GM19372 (cell line): Measurements from ENCODE around the gene FPGT.
"Not testable (repeated sequence)": the region's sequence is repeated elsewhere in the genome, so short reads cannot be mapped to it uniquely, and the experiment has no call there.

Experiments used
- ATAC-seq: cut with Tn5 transposase; IDR thresholded peaks from one replicate; pipeline ENCODE4 v1.9.1; 2021; ENCODE audit warnings: mild to moderate bottlenecking, low read depth, moderate library complexity; ENCODE audit not compliant: unreplicated experiment

The FPGT gene

DNA sequence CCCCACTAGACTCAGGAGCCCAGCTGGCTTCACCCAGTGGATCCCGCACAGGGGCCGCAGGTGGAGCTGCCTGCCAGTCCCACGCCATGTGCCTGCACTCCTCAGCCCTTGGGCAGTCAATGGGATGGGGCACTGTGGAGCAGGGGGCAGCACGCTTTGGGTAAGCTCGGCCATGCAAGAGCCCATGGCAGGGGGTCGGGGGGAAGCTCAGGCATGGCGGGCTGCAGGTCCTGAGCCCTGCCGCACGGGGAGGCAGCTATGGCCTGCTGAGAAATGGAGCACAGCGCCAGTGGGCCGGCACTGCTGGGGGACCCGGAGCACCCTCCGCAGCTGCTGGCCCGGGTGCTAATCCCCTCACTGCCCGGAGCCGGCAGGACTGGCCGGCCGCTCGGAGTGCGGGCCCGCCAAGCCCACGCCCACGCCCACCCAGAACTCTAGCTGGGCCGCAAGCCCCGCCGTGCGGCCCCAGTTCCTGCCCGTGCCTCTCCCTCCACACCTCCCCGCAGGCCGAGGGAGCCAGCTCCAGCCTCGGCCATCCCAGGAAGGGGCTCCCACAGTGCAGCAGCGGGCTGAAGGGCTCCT is 55.3 kb downstream of the FPGT start:
- not testable (repeated sequence) for ATAC-seq
